ENCODE data around the gene HOXC6.

Gene HOXC6

DNA sequence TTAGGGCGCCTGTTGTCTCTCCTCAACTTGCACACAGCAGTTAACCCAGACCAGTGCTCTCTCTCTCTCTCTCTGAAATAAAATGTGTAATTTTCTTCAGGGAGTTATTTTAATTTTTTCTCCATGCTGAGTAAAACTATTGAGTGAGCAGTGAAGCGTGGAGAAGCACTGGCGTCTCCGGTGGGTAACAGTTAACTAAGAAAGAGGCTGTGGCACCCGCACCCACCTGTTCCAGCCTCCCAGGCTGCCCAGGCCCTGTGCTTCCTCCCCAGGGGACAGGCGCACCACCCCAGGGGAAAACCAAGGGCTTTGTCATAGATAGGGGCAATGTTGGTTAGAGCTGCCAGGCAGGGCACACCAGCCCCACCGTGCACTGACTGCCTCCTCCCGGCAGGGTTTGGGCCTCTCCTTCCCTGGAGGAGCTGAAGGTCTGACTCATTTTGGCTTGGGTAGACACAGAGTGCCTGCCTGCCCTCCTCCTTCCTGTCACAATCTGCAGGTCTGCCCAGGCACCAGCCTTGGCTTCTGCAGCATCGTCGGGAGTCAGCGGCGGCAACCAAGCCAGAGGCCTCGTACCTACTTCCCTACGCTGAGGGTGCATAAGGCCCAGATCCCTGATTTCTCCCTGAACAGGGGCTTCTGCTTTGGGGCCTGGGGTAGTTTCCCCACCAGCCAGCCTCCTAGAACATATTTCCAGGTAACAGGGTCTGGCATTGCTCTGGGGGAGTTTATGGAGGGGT lies 8.6 kb downstream of the HOXC6 start:
- peak overlapping the region; percentile 73 for H3K4me3 ChIP-seq (ENCODE audit: low read length, poor library complexity, severe bottlenecking)
- H3K9me2 ChIP-seq (replicated peaks; ENCODE audit: low read depth, low read length): no peaks in the 10 kb centered on the region
- peaks cover 3% of the 10 kb centered on the region; the same call in 1 of the 2 replicates for H3K36me3 ChIP-seq (ENCODE audit: insufficient read depth, low read length)
- H3F3A ChIP-seq (ENCODE audit: low read depth): peaks cover 19% of the 10 kb centered on the region
- peak overlapping the region; percentile 85 for H3K9ac ChIP-seq (ENCODE audit: low read depth, low read length, poor library complexity, severe bottlenecking)
- H3K4me2 ChIP-seq (ENCODE audit: low read depth, low read length, poor library complexity, severe bottlenecking): peak overlapping the region; percentile 95
- H3K9me3 ChIP-seq (ENCODE audit: insufficient read depth, low read depth, low read length): no peaks in the 10 kb centered on the region
- peaks cover 80% of the 10 kb centered on the region for H3K4me1 ChIP-seq (ENCODE audit: insufficient read depth, low read length, poor library complexity, severe bottlenecking)
- H3K79me2 ChIP-seq (ENCODE audit: insufficient read depth, low read length): peaks cover 71% of the 10 kb centered on the region
- TF ChIP-seq EZH2phosphoT487 (IDR thresholded peaks at IDR 0.05; ENCODE audit: borderline replicate concordance): no peak
- TF ChIP-seq, protein P1, sequence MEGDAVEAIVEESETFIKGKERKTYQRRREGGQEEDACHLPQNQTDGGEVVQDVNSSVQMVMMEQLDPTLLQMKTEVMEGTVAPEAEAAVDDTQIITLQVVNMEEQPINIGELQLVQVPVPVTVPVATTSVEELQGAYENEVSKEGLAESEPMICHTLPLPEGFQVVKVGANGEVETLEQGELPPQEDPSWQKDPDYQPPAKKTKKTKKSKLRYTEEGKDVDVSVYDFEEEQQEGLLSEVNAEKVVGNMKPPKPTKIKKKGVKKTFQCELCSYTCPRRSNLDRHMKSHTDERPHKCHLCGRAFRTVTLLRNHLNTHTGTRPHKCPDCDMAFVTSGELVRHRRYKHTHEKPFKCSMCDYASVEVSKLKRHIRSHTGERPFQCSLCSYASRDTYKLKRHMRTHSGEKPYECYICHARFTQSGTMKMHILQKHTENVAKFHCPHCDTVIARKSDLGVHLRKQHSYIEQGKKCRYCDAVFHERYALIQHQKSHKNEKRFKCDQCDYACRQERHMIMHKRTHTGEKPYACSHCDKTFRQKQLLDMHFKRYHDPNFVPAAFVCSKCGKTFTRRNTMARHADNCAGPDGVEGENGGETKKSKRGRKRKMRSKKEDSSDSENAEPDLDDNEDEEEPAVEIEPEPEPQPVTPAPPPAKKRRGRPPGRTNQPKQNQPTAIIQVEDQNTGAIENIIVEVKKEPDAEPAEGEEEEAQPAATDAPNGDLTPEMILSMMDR (conservative IDR thresholded peaks at IDR 0.05; ENCODE audit: low read length): peak; percentile 56
- peaks cover 39% of the 10 kb centered on the region for H4K20me1 ChIP-seq (ENCODE audit: insufficient read depth, low read length, poor library complexity, severe bottlenecking)
- no peaks in the 10 kb centered on the region for H3K27me3 ChIP-seq (ENCODE audit: insufficient read depth, low read length, poor library complexity, severe bottlenecking)
- H2AFZ ChIP-seq (ENCODE audit: low read length): no peak overlapping the region

GRCh38 chr12:54037360-54038283 lies 9.4 kb downstream of the HOXC6 start:
- no peak for TF ChIP-seq EZH2phosphoT487 (IDR thresholded peaks at IDR 0.05; ENCODE audit: borderline replicate concordance)
- TF ChIP-seq, protein P1 (conservative IDR thresholded peaks at IDR 0.05; ENCODE audit: low read length): no peak
- peaks cover 14% of the 10 kb centered on the region for H3F3A ChIP-seq (ENCODE audit: low read depth)
- no peaks in the 10 kb centered on the region for H3K36me3 ChIP-seq (ENCODE audit: insufficient read depth, low read length)
- peaks cover 86% of the 10 kb centered on the region for H3K4me1 ChIP-seq (ENCODE audit: insufficient read depth, low read length, poor library complexity, severe bottlenecking)
- H3K79me2 ChIP-seq (ENCODE audit: insufficient read depth, low read length): peaks cover 77% of the 10 kb centered on the region
- H4K20me1 ChIP-seq (ENCODE audit: insufficient read depth, low read length, poor library complexity, severe bottlenecking): peaks cover 37% of the 10 kb centered on the region
- no peaks in the 10 kb centered on the region for H3K9me2 ChIP-seq (replicated peaks; ENCODE audit: low read depth, low read length)
- H2AFZ ChIP-seq (ENCODE audit: low read length): no peak overlapping the region
- H3K27me3 ChIP-seq (ENCODE audit: insufficient read depth, low read length, poor library complexity, severe bottlenecking): no peaks in the 10 kb centered on the region
- peak overlapping the region; percentile 85 for H3K9ac ChIP-seq (ENCODE audit: low read depth, low read length, poor library complexity, severe bottlenecking)
- no peaks in the 10 kb centered on the region for H3K9me3 ChIP-seq (ENCODE audit: insufficient read depth, low read depth, low read length)
- H3K4me3 ChIP-seq (ENCODE audit: low read length, poor library complexity, severe bottlenecking): peak overlapping the region; percentile 73
- H3K4me2 ChIP-seq (ENCODE audit: low read depth, low read length, poor library complexity, severe bottlenecking): peak overlapping the region; percentile 95

GRCh38 chr12:54038284-54038870 lies 10.1 kb downstream of the HOXC6 start:
- H3F3A ChIP-seq (ENCODE audit: low read depth): peaks cover 14% of the 10 kb centered on the region
- H3K9me3 ChIP-seq (ENCODE audit: insufficient read depth, low read depth, low read length): no peaks in the 10 kb centered on the region
- H4K20me1 ChIP-seq (ENCODE audit: insufficient read depth, low read length, poor library complexity, severe bottlenecking): peaks cover 37% of the 10 kb centered on the region
- H2AFZ ChIP-seq (ENCODE audit: low read length): no peak overlapping the region
- no peaks in the 10 kb centered on the region for H3K36me3 ChIP-seq (ENCODE audit: insufficient read depth, low read length)
- peaks cover 86% of the 10 kb centered on the region for H3K4me1 ChIP-seq (ENCODE audit: insufficient read depth, low read length, poor library complexity, severe bottlenecking)
- peaks cover 79% of the 10 kb centered on the region for H3K79me2 ChIP-seq (ENCODE audit: insufficient read depth, low read length)
- H3K4me3 ChIP-seq (ENCODE audit: low read length, poor library complexity, severe bottlenecking): peak overlapping the region; percentile 73
- H3K27me3 ChIP-seq (ENCODE audit: insufficient read depth, low read length, poor library complexity, severe bottlenecking): no peaks in the 10 kb centered on the region
- peak overlapping the region; percentile 85 for H3K9ac ChIP-seq (ENCODE audit: low read depth, low read length, poor library complexity, severe bottlenecking)
- TF ChIP-seq EZH2phosphoT487 (IDR thresholded peaks at IDR 0.05; ENCODE audit: borderline replicate concordance): no peak
- TF ChIP-seq, protein P1 (conservative IDR thresholded peaks at IDR 0.05; ENCODE audit: low read length): no peak
- H3K4me2 ChIP-seq (ENCODE audit: low read depth, low read length, poor library complexity, severe bottlenecking): peak overlapping the region; percentile 95
- H3K9me2 ChIP-seq (replicated peaks; ENCODE audit: low read depth, low read length): no peaks in the 10 kb centered on the region

All from Loucy (cell line).